Measurements from ENCODE around the gene LGR6. TPM values are rescaled to one million over a fixed set of nuclear protein-coding genes. Genes with fewer than 3 reads are reported as not detected.

LGR6 gene
- total RNA-seq, 6 experiments from 2014 or later: 0.17 to 2.0 (median 1.0) TPM

- Histone ChIP-seq H3K4me1 (no peaks in the 10 kb centered on the region), H3K36me3 (no peaks in the 10 kb centered on the region), H3K4me3 (no peak overlapping the region), H3K9me3 (no peaks in the 10 kb centered on the region), H3K27me3 (no peaks in the 10 kb centered on the region), H3K27ac (no peak overlapping the region)
- WGBS (ENCODE audit: insufficient coverage, low coverage, low lambda C conversion rate, missing lambda C conversion rate): 50% methylated on average over 3 of the region's 5 CpGs
- intact Hi-C loops (cut with DNase I): no loop called here
- no peak for TF ChIP-seq POLR2A (IDR thresholded peaks at IDR 0.05)
- TF ChIP-seq, protein P1, sequence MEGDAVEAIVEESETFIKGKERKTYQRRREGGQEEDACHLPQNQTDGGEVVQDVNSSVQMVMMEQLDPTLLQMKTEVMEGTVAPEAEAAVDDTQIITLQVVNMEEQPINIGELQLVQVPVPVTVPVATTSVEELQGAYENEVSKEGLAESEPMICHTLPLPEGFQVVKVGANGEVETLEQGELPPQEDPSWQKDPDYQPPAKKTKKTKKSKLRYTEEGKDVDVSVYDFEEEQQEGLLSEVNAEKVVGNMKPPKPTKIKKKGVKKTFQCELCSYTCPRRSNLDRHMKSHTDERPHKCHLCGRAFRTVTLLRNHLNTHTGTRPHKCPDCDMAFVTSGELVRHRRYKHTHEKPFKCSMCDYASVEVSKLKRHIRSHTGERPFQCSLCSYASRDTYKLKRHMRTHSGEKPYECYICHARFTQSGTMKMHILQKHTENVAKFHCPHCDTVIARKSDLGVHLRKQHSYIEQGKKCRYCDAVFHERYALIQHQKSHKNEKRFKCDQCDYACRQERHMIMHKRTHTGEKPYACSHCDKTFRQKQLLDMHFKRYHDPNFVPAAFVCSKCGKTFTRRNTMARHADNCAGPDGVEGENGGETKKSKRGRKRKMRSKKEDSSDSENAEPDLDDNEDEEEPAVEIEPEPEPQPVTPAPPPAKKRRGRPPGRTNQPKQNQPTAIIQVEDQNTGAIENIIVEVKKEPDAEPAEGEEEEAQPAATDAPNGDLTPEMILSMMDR (IDR thresholded peaks at IDR 0.05): no peak
- ATAC-seq (no peak), DNase-seq (no peak)
Measured at GRCh38 chr1:202281316-202282024, 87.9 kb downstream of the LGR6 start.

DNA sequence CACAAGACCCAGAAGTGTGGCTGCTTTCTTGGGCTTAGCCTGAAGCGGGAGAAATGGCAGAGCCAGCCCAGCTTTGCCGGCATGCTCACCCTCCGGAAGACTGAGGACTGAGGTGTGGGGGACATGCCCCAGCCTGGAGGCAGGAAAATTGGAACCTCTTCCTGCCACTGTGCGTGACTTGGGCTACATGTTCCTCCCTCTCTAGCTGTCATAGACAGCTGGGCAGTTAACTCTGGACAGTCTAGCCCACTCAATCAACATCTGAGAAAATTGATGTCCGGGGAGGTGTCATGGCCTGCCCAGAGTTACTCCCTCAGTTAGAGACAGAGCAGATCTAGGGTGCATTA lies 88.4 kb downstream of the LGR6 start:
- Histone ChIP-seq H3K27ac (no peak overlapping the region), H3K27me3 (no peaks in the 10 kb centered on the region), H3K4me1 (no peaks in the 10 kb centered on the region), H3K4me3 (no peak overlapping the region), H3K36me3 (no peaks in the 10 kb centered on the region), H3K9me3 (no peaks in the 10 kb centered on the region)
- no peak for ATAC-seq
- TF ChIP-seq POLR2A (IDR thresholded peaks at IDR 0.05): no peak
- TF ChIP-seq, protein P1 (IDR thresholded peaks at IDR 0.05): no peak
- intact Hi-C loops (cut with DNase I): no loop called here
- WGBS (ENCODE audit: insufficient coverage, low coverage, low lambda C conversion rate, missing lambda C conversion rate): 77% methylated on average over 4 of the region's 5 CpGs
- no peak for DNase-seq

DNA sequence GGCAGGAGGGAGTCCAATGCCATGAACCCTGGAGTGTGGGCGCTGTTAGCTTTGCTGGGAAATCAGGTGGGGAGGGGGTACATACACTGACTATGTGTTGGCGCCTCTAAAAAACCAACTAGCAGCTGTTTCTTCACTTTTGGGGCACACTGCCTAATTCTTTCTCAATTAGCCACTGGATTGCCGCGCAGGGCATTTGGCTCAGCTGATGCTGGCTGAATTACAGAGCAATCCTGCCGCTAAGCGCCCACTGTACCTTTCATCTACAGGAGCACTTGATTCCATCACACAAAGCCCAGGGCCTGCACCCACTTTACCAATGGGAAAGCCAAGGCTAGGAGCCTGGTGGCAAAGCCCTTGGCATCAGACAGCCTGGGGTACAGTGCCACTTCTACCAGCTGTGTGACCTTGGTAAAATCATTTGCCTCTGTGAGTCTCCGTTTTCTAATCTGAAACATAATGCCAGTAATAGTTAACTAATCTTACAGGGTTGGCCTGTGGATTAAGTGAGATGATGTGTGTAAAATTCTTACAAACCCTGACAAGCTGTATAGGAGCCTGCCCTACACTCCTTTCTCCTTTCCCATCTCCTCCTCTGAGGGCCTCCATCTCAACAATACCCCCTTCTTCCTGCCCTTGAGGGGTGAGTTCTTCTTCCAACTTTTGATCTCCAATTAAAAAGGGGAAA lies 89.1 kb downstream of the LGR6 start:
- intact Hi-C loops (cut with DNase I): no loop called here

DNA sequence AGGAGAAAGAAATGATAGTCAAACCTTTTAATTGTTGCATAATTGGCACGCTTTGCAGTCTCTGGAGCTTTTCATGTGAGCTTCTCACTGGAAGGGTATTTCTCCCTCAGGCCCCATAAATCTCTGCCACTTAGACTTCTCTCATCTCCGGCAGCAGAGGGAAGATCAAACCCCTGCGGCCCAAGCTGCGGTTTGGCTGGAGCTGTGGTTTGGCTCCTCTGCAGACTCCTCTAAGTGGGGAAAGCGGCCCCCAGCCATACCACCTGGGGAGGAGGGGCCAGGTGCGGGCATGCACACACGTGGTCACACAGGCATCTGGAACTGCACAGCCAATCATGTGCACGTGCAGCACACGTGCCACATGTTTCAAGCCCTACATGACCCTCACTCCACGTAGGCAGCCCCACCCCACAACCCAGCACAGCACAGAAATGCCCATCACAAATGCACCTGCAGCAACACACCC lies 89.8 kb downstream of the LGR6 start:
- no peaks in the 10 kb centered on the region for H3K9me3 ChIP-seq
- ATAC-seq (no peak), DNase-seq (no peak)
- no peak for TF ChIP-seq POLR2A (IDR thresholded peaks at IDR 0.05)
- TF ChIP-seq, protein P1 (IDR thresholded peaks at IDR 0.05): no peak
- H3K4me1 ChIP-seq: no peaks in the 10 kb centered on the region
- no peak overlapping the region for H3K4me3 ChIP-seq
- 15% methylated on average over 6 of the region's 10 CpGs for WGBS (ENCODE audit: insufficient coverage, low coverage, low lambda C conversion rate, missing lambda C conversion rate)
- H3K36me3 ChIP-seq: no peaks in the 10 kb centered on the region
- intact Hi-C loops (cut with DNase I): no loop called here
- no peak overlapping the region for H3K27ac ChIP-seq
- H3K27me3 ChIP-seq: no peaks in the 10 kb centered on the region

More for the DNA sequence above, 89.1 kb downstream of the LGR6 start:
- WGBS (ENCODE audit: insufficient coverage, low coverage, low lambda C conversion rate, missing lambda C conversion rate): 65% methylated on average over 2 of the region's 7 CpGs
- Histone ChIP-seq H3K27me3 (no peaks in the 10 kb centered on the region), H3K27ac (no peak overlapping the region), H3K4me1 (no peaks in the 10 kb centered on the region), H3K9me3 (no peaks in the 10 kb centered on the region), H3K4me3 (no peak overlapping the region), H3K36me3 (no peaks in the 10 kb centered on the region)
- DNase-seq (no peak), ATAC-seq (no peak)
- no peak for TF ChIP-seq POLR2A (IDR thresholded peaks at IDR 0.05)
- TF ChIP-seq, protein P1 (IDR thresholded peaks at IDR 0.05): no peak

All from right lobe of liver (tissue), 6 donors.